ENCODE results near the gene SVEP1. TPM values are rescaled to one million over a fixed set of nuclear protein-coding genes. Genes with fewer than 3 reads are reported as not detected.

The SVEP1 gene
- total RNA-seq, 2 donors from 2014 or later: 12.7 to 20.0 TPM

- H3K36me3 ChIP-seq: no peaks in the 10 kb centered on the region
- DNase-seq (ENCODE audit: low spot score): no peak
- no peak overlapping the region for H3K27ac ChIP-seq
- no peak overlapping the region for H3K4me3 ChIP-seq
- no peak for TF ChIP-seq CTCF (IDR thresholded peaks at IDR 0.05)
- no peaks in the 10 kb centered on the region for H3K9me3 ChIP-seq
- H3K4me1 ChIP-seq: no peaks in the 10 kb centered on the region
- no peaks in the 10 kb centered on the region for H3K27me3 ChIP-seq
These were observed 110.6 kb downstream of the SVEP1 start for GRCh38 chr9:110468950-110469349.

GRCh38 chr9:110465190-110465589, 114.4 kb downstream of the SVEP1 start:
- no peak overlapping the region for H3K4me3 ChIP-seq
- TF ChIP-seq CTCF (IDR thresholded peaks at IDR 0.05): no peak
- H3K9me3 ChIP-seq: no peaks in the 10 kb centered on the region
- H3K27ac ChIP-seq: no peak overlapping the region
- H3K4me1 ChIP-seq: no peaks in the 10 kb centered on the region
- no peaks in the 10 kb centered on the region for H3K36me3 ChIP-seq
- no peaks in the 10 kb centered on the region for H3K27me3 ChIP-seq
- DNase-seq (ENCODE audit: low spot score): no peak

- Histone ChIP-seq H3K27me3 (no peaks in the 10 kb centered on the region), H3K27ac (no peak overlapping the region), H3K4me1 (no peaks in the 10 kb centered on the region), H3K36me3 (no peaks in the 10 kb centered on the region), H3K4me3 (no peak overlapping the region), H3K9me3 (no peaks in the 10 kb centered on the region)
- TF ChIP-seq CTCF (IDR thresholded peaks at IDR 0.05): no peak
- DNase-seq (ENCODE audit: low spot score): no peak
These were observed 115.2 kb downstream of the SVEP1 start for GRCh38 chr9:110464321-110464720.

GRCh38 chr9:110463499-110463898, 116.0 kb downstream of the SVEP1 start:
- H3K27me3 ChIP-seq: no peaks in the 10 kb centered on the region
- DNase-seq (ENCODE audit: low spot score): no peak
- H3K4me3 ChIP-seq: no peak overlapping the region
- no peaks in the 10 kb centered on the region for H3K9me3 ChIP-seq
- no peak overlapping the region for H3K27ac ChIP-seq
- H3K36me3 ChIP-seq: no peaks in the 10 kb centered on the region
- H3K4me1 ChIP-seq: no peaks in the 10 kb centered on the region
- TF ChIP-seq CTCF (IDR thresholded peaks at IDR 0.05): no peak

- no peak overlapping the region for H3K27ac ChIP-seq
- no peaks in the 10 kb centered on the region for H3K27me3 ChIP-seq
- H3K4me1 ChIP-seq: no peaks in the 10 kb centered on the region
- H3K4me3 ChIP-seq: no peak overlapping the region
- TF ChIP-seq CTCF (IDR thresholded peaks at IDR 0.05): no peak
- no peak for DNase-seq (ENCODE audit: low spot score)
- no peaks in the 10 kb centered on the region for H3K9me3 ChIP-seq
- no peaks in the 10 kb centered on the region for H3K36me3 ChIP-seq
These were observed 122.3 kb downstream of the SVEP1 start for GRCh38 chr9:110457245-110457644.

- Histone ChIP-seq H3K9me3 (no peaks in the 10 kb centered on the region), H3K27me3 (no peaks in the 10 kb centered on the region), H3K27ac (no peak overlapping the region), H3K4me3 (no peak overlapping the region), H3K4me1 (no peaks in the 10 kb centered on the region), H3K36me3 (no peaks in the 10 kb centered on the region)
- no peak for TF ChIP-seq CTCF (IDR thresholded peaks at IDR 0.05)
- DNase-seq (ENCODE audit: low spot score): no peak
These were observed 122.9 kb downstream of the SVEP1 start for GRCh38 chr9:110456681-110457080.

Measured in right atrium auricular region (tissue), 2 donors.